Tibial nerve (tissue), 4 donors: ENCODE data around the gene CCL3.

ENCODE experiments used
- CTCF ChIP-seq, 5 experiments: fragments of 200-600 bp in 3 of 5; fragments of 450-650 bp in 2 of 5; sonication (generic) in 3 of 5; IDR thresholded peaks; one replicate each; pipeline ENCODE4 v1.5.1; 2016 to 2019; ENCODE audit warnings: antibody characterized with exemption in 5 of 5, mild to moderate bottlenecking in 3 of 5, moderate library complexity in 2 of 5
- EP300 ChIP-seq, 2 donors: sonication (generic); formaldehyde crosslinking; IDR thresholded peaks; one replicate each; pipeline ENCODE4 v1.6.1; 2017; ENCODE audit warnings: antibody characterized with exemption in 2 of 2, mild to moderate bottlenecking in 1 of 2
- POLR2A ChIP-seq, 2 donors: fragments of 450-650 bp; IDR thresholded peaks; one replicate each; pipeline ENCODE4 v1.6.1; 2017; ENCODE audit warnings: antibody characterized with exemption in 2 of 2, mild to moderate bottlenecking in 2 of 2, moderate library complexity in 2 of 2

GRCh38 chr17:36068524-36068923 lies 21.4 kb downstream of the CCL3 start:
- TF ChIP-seq POLR2A (IDR thresholded peaks at IDR 0.05) (no peak), CTCF (IDR thresholded peaks at IDR 0.05) (no peak), EP300 (IDR thresholded peaks at IDR 0.05) (no peak)
